CD4-positive, CD25-positive, alpha-beta regulatory T cell (primary cell): Measurements from ENCODE around the gene RFC2. TPM values are rescaled to one million over a fixed set of nuclear protein-coding genes. Genes with fewer than 3 reads are reported as not detected.
"Not testable (repeated sequence)": the region's sequence is repeated elsewhere in the genome, so short reads cannot be mapped to it uniquely, and the experiment has no call there.

Source experiments
- ATAC-seq, 2 donors: fragments of 150-1000 bp; cut with Tn5 transposase; one replicate each; pipeline ENCODE4 v1.10.0; 2021; ENCODE audit warnings: low read depth in 2 of 2, moderate number of reproducible peaks in 2 of 2, moderate library complexity in 1 of 2
- DNase-seq, 3 donors: peaks; one replicate each; pipeline versions ENCODE4 v3.0.0 to v3.0.0-alpha.2; 2012 to 2022; ENCODE audit warnings: mixed read lengths in 1 of 3
- H3K27ac ChIP-seq: one replicate; pipeline ENCODE4 v1.7.0; 2013; ENCODE audit warnings: mild to moderate bottlenecking, low read length; ENCODE audit not compliant: insufficient read depth, poor library complexity, severe bottlenecking
- H3K27me3 ChIP-seq: one replicate; pipeline ENCODE4 v1.7.0; 2013; ENCODE audit warnings: low read length; ENCODE audit not compliant: control insufficient read depth, insufficient read depth
- H3K36me3 ChIP-seq: one replicate; pipeline ENCODE4 v1.7.0; 2013; ENCODE audit warnings: mild to moderate bottlenecking, low read length, moderate library complexity; ENCODE audit not compliant: control insufficient read depth, insufficient read depth
- H3K4me1 ChIP-seq: 2 replicates; pipeline ENCODE4 v1.7.0; 2013; ENCODE audit warnings: mild to moderate bottlenecking, low read length; ENCODE audit not compliant: insufficient read depth, control insufficient read depth, poor library complexity, severe bottlenecking
- H3K4me3 ChIP-seq: one replicate; pipeline ENCODE4 v1.7.0; 2013; ENCODE audit warnings: low read depth, mild to moderate bottlenecking, low read length, moderate library complexity
- H3K9me3 ChIP-seq, 2 experiments: 1 replicate in 1 of 2; 2 replicates in 1 of 2; pipeline ENCODE4 v1.7.0; 2013; ENCODE audit warnings: low read length in 2 of 2, mild to moderate bottlenecking in 1 of 2, moderate library complexity in 1 of 2; ENCODE audit not compliant: control insufficient read depth in 2 of 2
- H3K27ac Mint-ChIP-seq, 3 donors: one replicate each; pipeline ENCODE4 v1.8.0; 2020 to 2022; ENCODE audit warnings: mild to moderate bottlenecking in 3 of 3, mixed read lengths in 3 of 3, moderate library complexity in 2 of 3
- H3K27me3 Mint-ChIP-seq: one replicate; pipeline ENCODE4 v1.8.0; 2022; ENCODE audit warnings: mild to moderate bottlenecking, mixed read lengths
- H3K36me3 Mint-ChIP-seq: one replicate; pipeline ENCODE4 v1.8.0; 2020; ENCODE audit warnings: mixed read lengths
- H3K4me1 Mint-ChIP-seq, 4 donors: one replicate each; pipeline ENCODE4 v1.8.0; 2020 to 2022; ENCODE audit warnings: mixed read lengths in 4 of 4, mild to moderate bottlenecking in 1 of 4
- H3K4me3 Mint-ChIP-seq, 4 donors: one replicate each; pipeline ENCODE4 v1.8.0; 2020 to 2022; ENCODE audit warnings: mild to moderate bottlenecking in 4 of 4, mixed read lengths in 4 of 4, moderate library complexity in 3 of 4
- H3K9me3 Mint-ChIP-seq, 7 donors: one replicate each; pipeline ENCODE4 v1.8.0; 2020 to 2022; ENCODE audit warnings: mixed read lengths in 7 of 7, mild to moderate bottlenecking in 3 of 7, moderate library complexity in 2 of 7
- polyA plus RNA-seq, 4 donors: library from polyadenylated mRNA; unstranded; fragments of 300-500 nt; fragmentation: Illumina TruSeq; gene quantifications; one replicate each; pipeline ENCODE4 v1.2.3, GENCODE V29; 2021
- total RNA-seq: library from RNA; stranded (reverse); gene quantifications from one replicate; pipeline ENCODE4 v1.2.3, GENCODE V29; 2022

RFC2 gene
- total and polyA plus RNA-seq, 5 donors from 2014 or later, result 15.8 to 33.8 (median 26.7) TPM

DNA sequence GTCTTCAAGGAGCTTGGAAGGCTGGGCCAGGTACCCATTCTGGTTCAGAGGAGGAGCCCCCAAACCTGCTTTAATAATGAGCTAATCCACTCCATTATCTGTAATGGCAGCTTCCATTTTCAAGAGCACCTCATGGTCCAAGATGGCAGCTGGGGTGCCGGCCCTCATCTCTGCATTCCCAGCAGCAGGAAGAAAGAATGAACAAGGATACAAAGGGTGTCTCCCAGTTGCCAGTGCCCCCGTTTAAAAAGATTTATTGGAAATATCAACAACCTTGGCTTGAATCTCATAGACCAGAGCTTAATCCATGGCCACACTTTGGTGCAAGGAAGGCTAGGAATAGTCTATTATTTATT is 35.9 kb downstream of the RFC2 start:
- DNase-seq, result no peak
- no peaks in the 10 kb centered on the region for H3K36me3 Mint-ChIP-seq
- ATAC-seq, result no peak
- H3K27me3 Mint-ChIP-seq, result no peaks in the 10 kb centered on the region
- no peaks in the 10 kb centered on the region for H3K36me3 ChIP-seq
- H3K9me3 Mint-ChIP-seq, result no peaks in the 10 kb centered on the region
- H3K9me3 ChIP-seq, result no peaks in the 10 kb centered on the region
- peaks cover 9% of the 10 kb centered on the region for H3K4me1 ChIP-seq
- H3K27me3 ChIP-seq, result no peaks in the 10 kb centered on the region
- no peak overlapping the region for H3K4me3 Mint-ChIP-seq
- H3K4me1 Mint-ChIP-seq, result peaks cover 0 to 16% (median 5%) of the 10 kb centered on the region in 4 donors
- peak overlapping the region in 1 of 3 donors; percentile 77 for H3K27ac Mint-ChIP-seq
- no peak overlapping the region for H3K27ac ChIP-seq
- H3K4me3 ChIP-seq, result no peak overlapping the region

GRCh38 chr7:74217455-74218342 is 36.5 kb downstream of the RFC2 start:
- Mint-ChIP-seq H3K4me1 (peaks cover 0 to 16% (median 5%) of the 10 kb centered on the region in 4 donors), H3K27ac (peak overlapping the region in 2 of 3 donors; percentile 51 to 77), H3K27me3 (no peaks in the 10 kb centered on the region), H3K36me3 (no peaks in the 10 kb centered on the region), H3K4me3 (no peak overlapping the region), H3K9me3 (no peaks in the 10 kb centered on the region)
- Histone ChIP-seq H3K27ac (no peak overlapping the region), H3K4me3 (no peak overlapping the region), H3K27me3 (no peaks in the 10 kb centered on the region), H3K4me1 (peaks cover 9% of the 10 kb centered on the region), H3K9me3 (no peaks in the 10 kb centered on the region), H3K36me3 (no peaks in the 10 kb centered on the region)
- DNase-seq (peak in 1 of 3 donors; percentile 34), ATAC-seq (peak; percentile 17 to 23)

DNA sequence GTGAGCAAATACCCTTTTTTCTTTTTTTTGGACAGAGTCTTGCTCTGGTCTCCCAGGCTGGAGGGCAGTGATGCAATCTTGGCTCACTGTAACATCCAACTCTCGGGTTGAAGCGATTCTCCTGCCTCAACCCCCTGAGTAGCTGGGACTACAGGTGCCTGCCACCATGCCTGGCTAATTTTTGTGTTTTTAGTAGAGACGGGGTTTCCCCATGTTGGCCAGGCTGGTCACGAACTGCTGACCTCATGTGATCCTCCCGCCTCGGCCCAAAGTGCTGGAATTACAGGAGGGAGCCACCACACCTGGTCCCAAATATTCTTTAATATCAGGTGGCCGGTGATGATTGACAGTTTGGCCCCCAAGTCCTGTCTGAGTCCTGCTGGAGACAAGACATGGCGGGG is 37.8 kb downstream of the RFC2 start:
- ATAC-seq (no peak), DNase-seq (no peak)
- H3K36me3 Mint-ChIP-seq, result no peaks in the 10 kb centered on the region
- H3K27me3 Mint-ChIP-seq, result no peaks in the 10 kb centered on the region
- H3K9me3 Mint-ChIP-seq, result no peaks in the 10 kb centered on the region
- H3K27ac Mint-ChIP-seq, result no peak overlapping the region
- H3K4me1 Mint-ChIP-seq, result peaks cover 0 to 18% (median 5%) of the 10 kb centered on the region in 4 donors
- H3K4me3 Mint-ChIP-seq, result no peak overlapping the region
- Histone ChIP-seq H3K36me3 (no peaks in the 10 kb centered on the region), H3K4me3 (no peak overlapping the region), H3K27me3 (no peaks in the 10 kb centered on the region), H3K9me3 (no peaks in the 10 kb centered on the region), H3K4me1 (peaks cover 9% of the 10 kb centered on the region), H3K27ac (no peak overlapping the region)

- peaks cover 11% of the 10 kb centered on the region for H3K4me1 ChIP-seq
- H3K27ac ChIP-seq, result no peak overlapping the region
- H3K4me3 ChIP-seq, result no peak overlapping the region
Measured at GRCh38 chr7:74215921-74216320, 38.3 kb downstream of the RFC2 start.

GRCh38 chr7:74214816-74215630 is 39.2 kb downstream of the RFC2 start:
- no peak for DNase-seq
- Histone ChIP-seq H3K27ac (no peak overlapping the region), H3K36me3 (no peaks in the 10 kb centered on the region), H3K9me3 (no peaks in the 10 kb centered on the region), H3K27me3 (no peaks in the 10 kb centered on the region), H3K4me1 (peaks cover 15% of the 10 kb centered on the region), H3K4me3 (no peak overlapping the region)
- Mint-ChIP-seq H3K36me3 (no peaks in the 10 kb centered on the region), H3K4me3 (no peak overlapping the region), H3K27ac (no peak overlapping the region), H3K27me3 (no peaks in the 10 kb centered on the region), H3K9me3 (no peaks in the 10 kb centered on the region), H3K4me1 (peaks cover 0 to 20% (median 5%) of the 10 kb centered on the region in 4 donors)
- no peak for ATAC-seq

More at GRCh38 chr7:74215921-74216320, 38.3 kb downstream of the RFC2 start:
- Histone ChIP-seq H3K27me3 (no peaks in the 10 kb centered on the region), H3K9me3 (no peaks in the 10 kb centered on the region), H3K36me3 (no peaks in the 10 kb centered on the region)
- no peaks in the 10 kb centered on the region for H3K27me3 Mint-ChIP-seq
- H3K4me3 Mint-ChIP-seq, result no peak overlapping the region
- no peak for ATAC-seq
- H3K27ac Mint-ChIP-seq, result no peak overlapping the region
- no peaks in the 10 kb centered on the region for H3K36me3 Mint-ChIP-seq
- H3K4me1 Mint-ChIP-seq, result peaks cover 0 to 18% (median 5%) of the 10 kb centered on the region in 4 donors
- DNase-seq, result no peak
- H3K9me3 Mint-ChIP-seq, result no peaks in the 10 kb centered on the region

DNA sequence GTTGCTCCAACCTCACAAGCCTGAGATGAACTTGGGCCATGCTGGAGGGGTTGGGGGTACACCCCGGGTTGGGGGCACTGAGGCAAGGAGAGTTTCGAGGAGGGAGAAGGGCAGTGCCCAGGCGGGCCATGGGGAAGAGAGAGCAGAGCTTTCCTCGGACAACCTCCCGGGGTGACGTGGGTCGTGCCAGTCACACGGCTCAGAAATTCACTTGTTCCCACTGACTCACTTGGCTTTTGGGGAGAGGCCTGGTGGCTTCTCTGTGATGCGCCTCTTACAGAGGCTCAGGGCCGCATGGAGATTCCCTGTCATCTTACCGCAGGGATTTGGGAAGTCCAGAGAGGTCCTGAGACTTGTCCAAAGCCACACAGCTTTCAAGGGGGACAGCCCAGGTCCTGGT is 41.5 kb downstream of the RFC2 start:
- H3K4me1 ChIP-seq, result peaks cover 18% of the 10 kb centered on the region
- no peak overlapping the region for H3K27ac ChIP-seq
- no peak for DNase-seq
- Mint-ChIP-seq H3K36me3 (no peaks in the 10 kb centered on the region), H3K9me3 (peaks cover 0 to 2% (median 0%) of the 10 kb centered on the region in 7 donors), H3K27me3 (no peaks in the 10 kb centered on the region), H3K4me1 (peaks cover 0 to 20% (median 4%) of the 10 kb centered on the region in 4 donors), H3K4me3 (peak overlapping the region in 1 of 4 donors; percentile 35), H3K27ac (no peak overlapping the region)
- H3K27me3 ChIP-seq, result no peaks in the 10 kb centered on the region
- no peaks in the 10 kb centered on the region for H3K9me3 ChIP-seq
- no peaks in the 10 kb centered on the region for H3K36me3 ChIP-seq
- ATAC-seq, result no peak
- H3K4me3 ChIP-seq, result no peak overlapping the region

DNA sequence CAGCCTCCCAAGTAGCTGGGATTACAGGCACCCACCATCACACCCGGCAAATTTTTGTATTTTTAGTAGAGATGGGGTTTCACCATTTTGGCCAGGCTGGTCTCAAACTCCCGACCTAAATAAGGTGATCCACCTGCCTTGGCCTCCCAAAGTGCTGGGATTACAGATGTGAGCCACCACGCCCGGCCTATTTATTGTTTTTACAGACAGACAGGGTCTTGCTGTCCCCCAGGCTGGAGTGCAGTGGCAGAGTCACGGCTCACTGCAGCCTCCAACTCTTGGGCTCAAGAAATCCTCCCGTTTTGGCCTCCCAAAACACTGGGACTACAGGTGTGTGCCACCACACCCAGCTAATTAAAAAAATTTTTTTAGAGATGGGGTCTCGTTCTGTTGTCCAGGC is 46.0 kb downstream of the RFC2 start:
- not testable (repeated sequence) for H3K27ac Mint-ChIP-seq

More for the DNA sequence above, 46.0 kb downstream of the RFC2 start:
- H3K4me3 ChIP-seq, H3K36me3 ChIP-seq, H3K4me3 Mint-ChIP-seq, H3K27ac ChIP-seq, H3K9me3 Mint-ChIP-seq, ATAC-seq, DNase-seq, H3K27me3 Mint-ChIP-seq, H3K27me3 ChIP-seq, H3K9me3 ChIP-seq, H3K36me3 Mint-ChIP-seq: not testable (repeated sequence)
- peaks cover 19% of the 10 kb centered on the region for H3K4me1 ChIP-seq
- H3K4me1 Mint-ChIP-seq, result peaks cover 0 to 22% (median 7%) of the 10 kb centered on the region in 4 donors
